ENCODE results near the gene TUBG2.

- TF ChIP-seq CTCF (IDR thresholded peaks at IDR 0.05) (no peak), POLR2AphosphoS5 (IDR thresholded peaks at IDR 0.05) (peak; percentile 55 to 87 (median 65))
Measured at GRCh38 chr17:42675965-42676423, 16.9 kb downstream of the TUBG2 start.

Data from breast epithelium (tissue), 3 donors.